ENCODE results near the gene ID1.

The ID1 gene

GRCh38 chr20:31590717-31591225, 14.3 kb upstream of the ID1 start:
- H3K4me3 ChIP-seq (ENCODE audit: low read depth, low read length) = no peak overlapping the region
- DNase-seq (ENCODE audit: low read depth, low spot score) = no peak
- ChIA-PET CTCF (interaction anchor here (0.6 to 4.8 kb wide), 11 partner anchors 12 to 133 kb away, joined by 3 to 42 read pairs (median 6); partner anchors contain the start of gene BCL2L1), POLR2A (interaction anchor here (1.9 kb wide), 1 partner anchor 14 kb away, joined by 9 read pairs; the partner anchor contains the start of gene ID1)
- TF ChIP-seq CTCF (IDR thresholded peaks at IDR 0.05; ENCODE audit: insufficient read depth, low read length, missing control alignments) = no peak

DNA sequence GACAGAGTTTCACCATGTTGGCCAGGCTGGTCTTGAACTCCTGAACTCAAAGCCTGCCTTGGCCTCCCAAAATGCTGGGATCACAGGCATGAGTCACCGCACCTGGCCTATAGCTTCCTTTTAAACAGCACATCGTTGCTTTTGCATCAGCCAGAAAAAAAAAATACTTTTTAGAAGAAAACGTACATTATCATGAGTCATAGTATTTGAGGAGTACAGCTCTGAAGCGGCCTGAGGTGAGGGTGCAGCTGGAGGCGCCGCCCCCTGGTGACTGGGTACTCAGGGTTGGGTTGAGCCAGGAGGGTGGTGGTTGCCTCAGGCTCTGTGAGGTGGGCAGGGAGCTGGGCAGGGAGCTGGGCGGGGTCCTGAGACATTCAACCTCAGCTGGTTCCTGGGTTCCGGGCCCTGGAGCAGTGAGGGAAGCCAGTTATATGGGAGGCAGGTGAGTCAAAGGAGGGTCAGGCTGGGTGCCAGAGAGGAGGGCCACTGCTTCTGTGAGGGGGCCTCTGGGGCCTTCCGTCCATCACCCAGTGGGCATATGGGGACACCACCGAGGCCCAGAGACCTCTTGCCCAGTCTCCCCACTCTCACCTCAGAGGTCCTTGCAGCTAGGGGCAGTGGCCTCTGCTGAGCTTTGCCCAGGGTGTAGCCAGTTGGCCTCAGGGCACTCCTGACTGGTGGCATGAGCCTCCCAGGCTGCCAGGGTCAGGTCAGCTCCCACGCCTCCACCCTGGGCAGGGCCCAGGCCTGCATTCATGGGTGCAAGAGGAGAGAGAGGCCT, 11.7 kb upstream of the ID1 start:
- peak; percentile 9 for TF ChIP-seq CTCF (IDR thresholded peaks at IDR 0.05; ENCODE audit: insufficient read depth, low read length, missing control alignments)
- ChIA-PET POLR2A (interaction anchor here (1.0 to 1.6 kb wide), 5 partner anchors 9 to 33 kb away, joined by 3 to 17 read pairs (median 4); partner anchors contain the start of gene ID1), CTCF (interaction anchor here (0.7 to 4.1 kb wide), 8 partner anchors 9 to 35 kb away, joined by 3 to 42 read pairs (median 6); partner anchors contain the start of gene ID1)
- DNase-seq (ENCODE audit: low read depth, low spot score) = no peak
- no peak overlapping the region for H3K4me3 ChIP-seq (ENCODE audit: low read depth, low read length)

DNA sequence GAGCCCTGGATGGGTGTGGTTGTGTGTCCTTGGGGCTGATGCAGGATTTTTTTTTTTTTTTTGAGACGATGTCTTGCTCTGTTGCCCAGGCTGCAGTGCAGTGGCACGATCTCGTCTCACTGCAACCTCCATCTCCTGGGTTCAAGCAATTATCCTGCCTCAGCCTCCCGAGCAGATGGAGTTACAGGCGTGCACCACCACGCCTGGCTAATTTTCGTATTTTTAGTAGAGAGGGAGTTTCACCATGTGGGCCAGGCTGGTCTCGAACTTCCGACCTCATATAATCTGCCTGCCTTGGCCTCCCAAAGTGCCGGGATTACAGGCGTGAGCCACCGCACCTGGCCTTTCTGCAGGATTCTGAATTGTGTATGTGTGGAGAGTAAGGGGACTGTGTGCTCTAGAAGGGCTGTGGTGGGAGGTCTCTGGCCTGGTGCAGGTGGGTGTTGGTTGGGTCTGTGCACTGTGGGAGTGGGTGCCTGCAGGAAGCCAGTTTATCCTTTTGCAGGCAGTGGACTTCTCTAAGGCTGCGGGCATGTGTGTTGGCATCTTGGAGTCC, 11.0 kb upstream of the ID1 start:
- ChIA-PET CTCF (interaction anchor here (1.0 to 30.0 kb wide), 8 partner anchors 11 to 35 kb away, joined by 4 to 1856 read pairs (median 8); partner anchors contain the start of gene ID1), POLR2A (interaction anchor here (1.0 to 1.6 kb wide), 4 partner anchors 9 to 31 kb away, joined by 3 to 17 read pairs (median 4); partner anchors contain the start of gene ID1)
- H3K4me3 ChIP-seq (ENCODE audit: low read depth, low read length) = no peak overlapping the region
- no peak for DNase-seq (ENCODE audit: low read depth, low spot score)
- no peak for TF ChIP-seq CTCF (IDR thresholded peaks at IDR 0.05; ENCODE audit: insufficient read depth, low read length, missing control alignments)

DNA sequence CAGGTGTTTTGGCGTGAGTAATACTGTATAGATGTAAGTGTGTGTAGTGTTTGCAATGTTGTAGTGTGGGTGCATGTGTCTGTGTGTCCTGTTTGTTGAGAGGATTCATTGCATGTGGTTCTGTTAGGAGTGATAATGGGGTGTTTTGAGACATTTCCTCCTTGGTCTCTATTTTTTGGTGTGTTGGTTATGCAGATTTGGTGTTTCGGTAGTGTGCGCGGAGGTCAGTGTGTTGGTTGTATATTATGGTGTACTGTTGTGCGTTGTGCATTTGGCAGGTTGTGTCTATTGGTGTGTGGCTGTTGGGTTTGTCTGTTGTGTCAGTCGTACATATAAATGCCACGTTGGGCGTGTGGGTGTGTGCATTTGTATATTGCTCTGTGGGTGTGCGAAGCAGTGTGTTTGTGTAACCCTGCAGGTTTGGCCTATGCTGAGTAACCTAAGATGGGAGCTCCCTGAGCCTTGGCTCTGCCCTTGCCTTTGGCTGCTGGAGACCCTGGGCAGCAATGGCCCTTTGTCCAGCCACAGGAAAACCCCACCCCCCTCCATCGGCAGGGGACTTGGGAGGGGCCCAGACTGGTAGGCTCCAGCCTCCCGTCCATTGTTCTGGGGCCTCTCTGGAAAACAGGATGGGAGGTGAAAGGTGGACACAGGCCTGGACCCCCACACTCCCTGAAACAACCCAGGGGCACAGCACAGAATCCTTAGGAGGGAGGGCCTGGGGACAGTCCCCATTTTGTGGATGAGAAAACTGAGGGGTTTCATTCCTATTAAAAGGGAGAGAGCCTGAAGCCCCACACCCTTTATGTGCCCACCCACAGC, 10.3 kb upstream of the ID1 start:
- no peak overlapping the region for H3K4me3 ChIP-seq (ENCODE audit: low read depth, low read length)
- ChIA-PET CTCF (interaction anchor here (1.6 to 30.0 kb wide), 3 partner anchors 10 to 29 kb away, joined by 5 to 1856 read pairs (median 19); partner anchors contain the start of gene ID1), POLR2A (interaction anchor here (1.2 to 1.5 kb wide), 2 partner anchors 8 to 10 kb away, joined by 5 to 10 read pairs; partner anchors contain the start of gene ID1)
- no peak for TF ChIP-seq CTCF (IDR thresholded peaks at IDR 0.05; ENCODE audit: insufficient read depth, low read length, missing control alignments)
- DNase-seq (ENCODE audit: low read depth, low spot score) = no peak

- ChIA-PET POLR2A (interaction anchor here (0.7 to 1.5 kb wide), 4 partner anchors 8 to 22 kb away, joined by 3 to 10 read pairs (median 4); partner anchors contain the start of gene ID1), CTCF (interaction anchor here (1.0 to 30.0 kb wide), 5 partner anchors 9 to 128 kb away, joined by 3 to 1856 read pairs (median 5); partner anchors contain the start of gene ID1)
- no peak for DNase-seq (ENCODE audit: low read depth, low spot score)
- no peak overlapping the region for H3K4me3 ChIP-seq (ENCODE audit: low read depth, low read length)
- no peak for TF ChIP-seq CTCF (IDR thresholded peaks at IDR 0.05; ENCODE audit: insufficient read depth, low read length, missing control alignments)
Observed at GRCh38 chr20:31595380-31595653, 9.8 kb upstream of the ID1 start.
